DOHH2 (cell line): Measurements from ENCODE around the gene POLD4.

Experiments used
- H3F3A ChIP-seq: fragments of 200-600 bp; sonication (generic), shearing (Covaris generic); 2 replicates; pipeline ENCODE4 v1.6.0; 2016; ENCODE audit warnings: antibody characterized with exemption, mild to moderate bottlenecking; ENCODE audit not compliant: control insufficient read depth, insufficient read depth
- H3K27ac ChIP-seq: fragments of 200-600 bp; sonication (generic); 2 replicates; pipeline ENCODE4 v1.5.1; 2014; ENCODE audit warnings: low read depth, mild to moderate bottlenecking, low read length, moderate library complexity
- H3K27me3 ChIP-seq: fragments of 200-600 bp; sonication (generic); 2 replicates; pipeline ENCODE4 v1.6.1; 2014; ENCODE audit warnings: mild to moderate bottlenecking, low read length, mixed read lengths; ENCODE audit not compliant: control insufficient read depth
- H3K36me3 ChIP-seq: fragments of 200-600 bp; sonication (generic); 2 replicates; pipeline ENCODE4 v1.6.1; 2014; ENCODE audit warnings: mild to moderate bottlenecking, low read length, moderate library complexity, mixed read lengths; ENCODE audit not compliant: control insufficient read depth
- H3K4me1 ChIP-seq: fragments of 200-600 bp; sonication (generic); 2 replicates; pipeline ENCODE4 v1.6.1; 2014; ENCODE audit warnings: mild to moderate bottlenecking, low read length, mixed read lengths; ENCODE audit not compliant: control insufficient read depth
- H3K4me2 ChIP-seq: fragments of 200-600 bp; sonication (generic); 2 replicates; pipeline ENCODE4 v1.6.0; 2014; ENCODE audit warnings: mild to moderate bottlenecking, low read length, moderate library complexity
- H3K4me3 ChIP-seq: fragments of 200-600 bp; sonication (generic); 2 replicates; pipeline ENCODE4 v1.5.1; 2014; ENCODE audit warnings: mild to moderate bottlenecking, low read length, mixed read lengths
- H3K79me2 ChIP-seq: fragments of 200-600 bp; sonication (generic); 2 replicates; pipeline ENCODE4 v1.6.1; 2014; ENCODE audit warnings: mild to moderate bottlenecking, low read length, mixed read lengths; ENCODE audit not compliant: control insufficient read depth
- H3K9me2 ChIP-seq: fragments of 200-600 bp; sonication (generic); replicated peaks from 2 replicates; pipeline ENCODE4 v1.6.1; 2014; ENCODE audit warnings: mild to moderate bottlenecking, low read length, mixed read lengths; ENCODE audit not compliant: control insufficient read depth
- H3K9me3 ChIP-seq: fragments of 200-600 bp; sonication (generic); 2 replicates; pipeline ENCODE4 v1.6.1; 2014; ENCODE audit warnings: antibody characterized with exemption, low read length, mixed read lengths; ENCODE audit not compliant: control insufficient read depth, insufficient read depth
- H4K20me1 ChIP-seq: fragments of 200-600 bp; sonication (generic); 2 replicates; pipeline ENCODE4 v1.6.0; 2014; ENCODE audit warnings: low read depth, mild to moderate bottlenecking, antibody characterized with exemption, low read length, moderate library complexity; ENCODE audit not compliant: control insufficient read depth, insufficient read depth
- CTCF ChIP-seq: fragments of 200-600 bp; sonication (generic); IDR thresholded peaks from one replicate; pipeline ENCODE4 v1.5.1; 2014; ENCODE audit warnings: antibody characterized with exemption, mild to moderate bottlenecking, low read depth, low read length; ENCODE audit not compliant: poor library complexity, severe bottlenecking
- EZH2phosphoT487 ChIP-seq: fragments of 200-600 bp; sonication (generic); IDR thresholded peaks from 2 replicates; pipeline ENCODE4 v1.6.1; 2017; ENCODE audit warnings: borderline replicate concordance, mild to moderate bottlenecking, antibody characterized with exemption, low read length, moderate library complexity, mixed read lengths

The POLD4 gene

DNA sequence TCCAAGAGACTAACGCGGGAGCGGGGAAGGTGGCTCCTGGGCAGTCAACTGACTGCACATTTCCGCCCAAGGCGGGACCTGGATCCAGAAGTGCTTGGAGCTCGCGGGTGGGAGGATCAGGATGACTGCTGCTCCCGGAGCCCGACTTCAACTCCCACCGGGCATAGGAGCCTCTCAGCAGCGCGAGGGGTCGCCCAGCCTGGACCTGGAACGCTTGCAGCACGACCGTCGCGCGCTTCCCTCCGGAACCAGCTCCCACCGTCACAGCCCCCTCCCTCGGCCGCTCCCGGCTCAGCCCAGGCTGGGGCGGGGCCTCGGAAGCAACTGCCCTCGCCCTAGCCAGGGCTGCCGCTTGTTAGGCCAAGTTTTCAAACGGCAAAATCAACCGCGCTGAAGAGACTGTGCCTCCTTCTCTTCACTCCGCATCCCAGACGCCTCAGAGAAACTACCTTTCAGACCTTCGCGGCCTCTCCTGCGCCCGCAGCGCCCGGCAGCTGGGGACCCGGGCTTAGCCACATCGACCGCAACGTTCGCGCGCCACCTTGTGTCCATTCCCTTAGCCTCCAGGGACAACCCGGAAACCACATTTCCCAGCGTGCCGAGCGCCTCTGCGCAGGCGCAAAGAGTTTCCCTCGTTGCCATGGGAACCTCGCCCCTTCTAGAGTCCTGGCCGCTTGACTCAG is 36.0 kb downstream of the POLD4 start:
- H3K4me2 ChIP-seq: peak overlapping the region; percentile 96

GRCh38 chr11:67316882-67317204 is 36.5 kb downstream of the POLD4 start:
- TF ChIP-seq CTCF: no peak
- TF ChIP-seq EZH2phosphoT487: no peak
- H3K9me3 ChIP-seq: no peaks in the 10 kb centered on the region
- no peaks in the 10 kb centered on the region for H3K27me3 ChIP-seq
- no peaks in the 10 kb centered on the region; the same call in 1 of the 2 replicates for H3K36me3 ChIP-seq
- H3K4me3 ChIP-seq: peak overlapping the region; percentile 78
- peaks cover 18% of the 10 kb centered on the region for H3K4me1 ChIP-seq
- peaks cover 11% of the 10 kb centered on the region for H3K79me2 ChIP-seq
- H3K4me2 ChIP-seq: peak overlapping the region; percentile 96
- H3F3A ChIP-seq: peaks cover 5% of the 10 kb centered on the region
- peak overlapping the region; percentile 77 for H3K27ac ChIP-seq
- no peaks in the 10 kb centered on the region for H3K9me2 ChIP-seq
- H4K20me1 ChIP-seq: no peaks in the 10 kb centered on the region

More for the DNA sequence above, 36.0 kb downstream of the POLD4 start:
- Histone ChIP-seq H3K9me2 (no peaks in the 10 kb centered on the region), H3K4me3 (peak overlapping the region; percentile 78), H3K27ac (peak overlapping the region; percentile 77), H3K27me3 (no peaks in the 10 kb centered on the region), H3K9me3 (no peaks in the 10 kb centered on the region), H3K4me1 (peaks cover 18% of the 10 kb centered on the region), H4K20me1 (no peaks in the 10 kb centered on the region), H3K36me3 (no peaks in the 10 kb centered on the region), H3K79me2 (peaks cover 11% of the 10 kb centered on the region), H3F3A (peaks cover 5% of the 10 kb centered on the region)
- TF ChIP-seq CTCF: peak; percentile 95
- TF ChIP-seq EZH2phosphoT487: no peak

DNA sequence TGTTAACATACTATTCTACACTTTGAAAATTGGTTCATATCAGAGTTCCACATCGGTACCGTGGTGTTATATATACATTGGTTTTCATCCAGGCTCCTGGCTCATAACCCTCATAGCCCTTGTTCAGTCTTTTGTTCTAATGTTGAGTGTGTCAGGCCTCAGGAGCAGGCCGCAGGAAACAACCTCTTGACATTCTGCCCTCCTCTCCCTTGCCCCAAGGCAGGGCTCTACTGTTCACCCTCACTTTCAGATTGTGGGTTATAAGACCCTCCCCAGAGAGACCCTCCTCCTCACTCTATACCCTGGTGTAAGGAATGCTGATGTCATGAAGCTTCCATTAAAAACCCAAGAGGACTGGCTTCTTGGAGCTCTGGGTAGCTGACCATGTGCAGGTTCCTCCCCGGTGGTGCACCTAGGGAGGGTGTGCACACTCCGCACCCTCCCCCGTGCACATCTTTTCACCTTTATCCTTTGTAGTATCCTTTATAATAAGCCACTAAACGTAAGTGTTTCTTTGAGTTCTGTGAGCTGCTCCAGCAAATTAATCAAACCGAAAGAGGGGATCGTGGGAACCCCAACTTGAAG is 37.9 kb downstream of the POLD4 start:
- Histone ChIP-seq H3K9me3 (no peaks in the 10 kb centered on the region), H3K27ac (no peak overlapping the region), H3K4me2 (no peak overlapping the region), H3K36me3 (peaks cover 5% of the 10 kb centered on the region), H3K4me1 (peaks cover 18% of the 10 kb centered on the region), H3K4me3 (no peak overlapping the region), H3F3A (peaks cover 5% of the 10 kb centered on the region), H3K9me2 (no peaks in the 10 kb centered on the region), H3K27me3 (no peaks in the 10 kb centered on the region), H3K79me2 (peaks cover 11% of the 10 kb centered on the region), H4K20me1 (no peaks in the 10 kb centered on the region)
- no peak for TF ChIP-seq EZH2phosphoT487
- TF ChIP-seq CTCF: no peak
